IMR-90 (cell line): ENCODE measurements around the gene ARFIP1. TPM values are rescaled to one million over a fixed set of nuclear protein-coding genes. Genes with fewer than 3 reads are reported as not detected.

Source experiments
- ATAC-seq: fragments of 200-7000 bp; cut with Tn5 transposase; 2 replicates; pipeline ENCODE4 v1.9.1; 2020; ENCODE audit warnings: low read depth, mild to moderate bottlenecking, moderate library complexity
- BruUV-seq: library from RNA; stranded (reverse); fragments of 400-500 nt; replicated peaks from 2 replicates; lab custom pipeline; 2021; lab: Mats Ljungman, UMichigan
- CTCF ChIA-PET: fragments of 300-600 bp; formaldehyde crosslinking; extraction: SDS; loops from one replicate; lab custom pipeline; 2021; ENCODE audit warnings: antibody characterized with exemption; lab: Yijun Ruan, JAX
- POLR2A ChIA-PET: fragments of 300-600 bp; sonication (Branson Sonifier 250); formaldehyde crosslinking; loops from one replicate; lab custom pipeline; 2022; ENCODE audit warnings: antibody characterized with exemption; ENCODE audit not compliant: unreplicated experiment; lab: Charles Lee
- DNase-seq: peaks from one replicate; pipeline ENCODE4 v3.0.0; 2013
- H2AFZ ChIP-seq: replicated peaks from 2 replicates; pipeline ENCODE3; 2013; ENCODE audit warnings: low read length, mild to moderate bottlenecking; ENCODE audit not compliant: poor library complexity
- H2AK5ac ChIP-seq: 2 replicates; pipeline ENCODE4 v1.6.1; 2013; ENCODE audit warnings: low read depth, low read length, inconsistent platforms
- H2AK9ac ChIP-seq: replicated peaks from 2 replicates; pipeline ENCODE3; 2013; ENCODE audit warnings: mild to moderate bottlenecking, low read depth, low read length, moderate library complexity; ENCODE audit not compliant: poor library complexity
- H2BK120ac ChIP-seq: 2 replicates; pipeline ENCODE4 v1.6.1; 2013; ENCODE audit warnings: low read depth, low read length, inconsistent platforms
- H2BK15ac ChIP-seq: 3 replicates; pipeline ENCODE4 v1.6.1; 2013; ENCODE audit warnings: low read depth, low read length, inconsistent platforms
- H2BK20ac ChIP-seq: 2 replicates; pipeline ENCODE4 v1.6.1; 2013; ENCODE audit warnings: low read depth, mild to moderate bottlenecking, inconsistent platforms, low read length, moderate library complexity
- H2BK5ac ChIP-seq: 2 replicates; pipeline ENCODE4 v1.6.1; 2013; ENCODE audit warnings: mild to moderate bottlenecking, low read depth, low read length, inconsistent platforms; ENCODE audit not compliant: poor library complexity, severe bottlenecking
- H3K14ac ChIP-seq: replicated peaks from 2 replicates; pipeline ENCODE4 v1.6.1; 2013; ENCODE audit warnings: low read depth, low read length, inconsistent platforms
- H3K18ac ChIP-seq: 2 replicates; pipeline ENCODE4 v1.6.1; 2013; ENCODE audit warnings: low read depth, low read length, control low read depth
- H3K23ac ChIP-seq: 2 replicates; pipeline ENCODE4 v1.6.1; 2013; ENCODE audit warnings: low read depth, low read length, inconsistent platforms
- H3K27ac ChIP-seq: 2 replicates; pipeline ENCODE4 v1.5.1; 2013; ENCODE audit warnings: mild to moderate bottlenecking, control low read depth, low read length; ENCODE audit not compliant: insufficient read depth
- H3K27me3 ChIP-seq: 2 replicates; pipeline ENCODE4 v1.6.1; 2013; ENCODE audit warnings: low read length; ENCODE audit not compliant: control insufficient read depth, insufficient read depth
- H3K36me3 ChIP-seq: 2 replicates; pipeline ENCODE4 v1.6.1; 2013; ENCODE audit warnings: low read length, mixed read lengths; ENCODE audit not compliant: control insufficient read depth, insufficient read depth
- H3K4ac ChIP-seq: 2 replicates; pipeline ENCODE4 v1.6.1; 2013; ENCODE audit warnings: low read depth, low read length, inconsistent platforms
- H3K4me1 ChIP-seq: 2 replicates; pipeline ENCODE4 v1.6.1; 2013; ENCODE audit warnings: low read length, mixed read lengths; ENCODE audit not compliant: control insufficient read depth, insufficient read depth
- H3K4me2 ChIP-seq: 2 replicates; pipeline ENCODE4 v1.6.1; 2013; ENCODE audit warnings: low read depth, mild to moderate bottlenecking, control low read depth, low read length, moderate library complexity
- H3K4me3 ChIP-seq: 2 replicates; pipeline ENCODE4 v1.5.1; 2013; ENCODE audit warnings: low read depth, mild to moderate bottlenecking, control low read depth, low read length, moderate library complexity; ENCODE audit not compliant: insufficient read depth
- H3K56ac ChIP-seq: 2 replicates; pipeline ENCODE4 v1.6.1; 2013; ENCODE audit warnings: low read length, inconsistent platforms; ENCODE audit not compliant: insufficient read depth; ENCODE audit errors: extremely low read depth
- H3K79me1 ChIP-seq, 2 experiments: 2 replicates each; pipeline ENCODE4 v1.6.1; 2013; ENCODE audit warnings: low read length in 2 of 2, inconsistent platforms in 1 of 2, low read depth in 1 of 2
- H3K9ac ChIP-seq: 2 replicates; pipeline ENCODE4 v1.6.1; 2013; ENCODE audit warnings: low read depth, low read length, control low read depth
- H3K9me1 ChIP-seq: 2 replicates; pipeline ENCODE4 v1.6.1; 2013; ENCODE audit warnings: low read length, inconsistent platforms; ENCODE audit not compliant: insufficient read depth
- H3K9me3 ChIP-seq: 2 replicates; pipeline ENCODE4 v1.6.1; 2013; ENCODE audit warnings: low read length; ENCODE audit not compliant: control insufficient read depth, insufficient read depth
- H4K20me1 ChIP-seq: 2 replicates; pipeline ENCODE4 v1.6.1; 2013; ENCODE audit warnings: low read length, inconsistent platforms; ENCODE audit not compliant: insufficient read depth
- H4K5ac ChIP-seq: 2 replicates; pipeline ENCODE4 v1.6.1; 2013; ENCODE audit warnings: mild to moderate bottlenecking, low read depth, low read length, control low read depth
- H4K8ac ChIP-seq, 2 experiments: 2 replicates each; pipeline ENCODE4 v1.6.1; 2013; ENCODE audit warnings: low read depth in 2 of 2, low read length in 2 of 2, control low read depth in 1 of 2, inconsistent platforms in 1 of 2
- H4K91ac ChIP-seq: 2 replicates; pipeline ENCODE4 v1.6.1; 2013; ENCODE audit warnings: low read depth, low read length, inconsistent platforms; ENCODE audit not compliant: insufficient read depth
- CEBPB ChIP-seq: IDR thresholded peaks from 2 replicates; pipeline ENCODE4 v1.6.1; 2012; ENCODE audit warnings: low read depth, low read length, improper control_type of control experiment
- CHD1 ChIP-seq: IDR thresholded peaks from 2 replicates; pipeline ENCODE4 v1.6.1; 2012; ENCODE audit warnings: low read depth, low read length, improper control_type of control experiment
- MXI1 ChIP-seq: IDR thresholded peaks from 2 replicates; pipeline ENCODE4 v1.6.1; 2012; ENCODE audit warnings: low read depth, mild to moderate bottlenecking, low read length, moderate library complexity, borderline replicate concordance
- POLR2A ChIP-seq: IDR thresholded peaks from 2 replicates; pipeline ENCODE4 v1.6.1; 2012; ENCODE audit warnings: mild to moderate bottlenecking, low read depth, low read length
- RAD21 ChIP-seq: IDR thresholded peaks from 2 replicates; pipeline ENCODE4 v1.6.1; 2012; ENCODE audit warnings: low read length, improper control_type of control experiment
- SMC3 ChIP-seq: fragments of 150-350 bp; IDR thresholded peaks from 2 replicates; pipeline ENCODE4 v1.6.1; 2016; ENCODE audit warnings: low read depth, mild to moderate bottlenecking, antibody characterized with exemption, low read length, moderate library complexity
- WGBS, 2 experiments: methylation state at CpG; one replicate each; pipeline versions ENCODE4 v1.1.5 to v1.1.7; 2013; ENCODE audit warnings: missing lambda C conversion rate in 2 of 2; ENCODE audit not compliant: insufficient read length in 1 of 2; ENCODE audit errors: extremely low coverage in 2 of 2; 5-methylcytosine and 5-hydroxymethylcytosine counted together
- dilution Hi-C: fragments of 300-500 bp; cut with HindIII; formaldehyde crosslinking; loops from one replicate; pipeline ENCODE4 v1.14.3; 2018; ENCODE audit warnings: low sequenced_read_pairs; ENCODE audit not compliant: unreplicated experiment
- in situ Hi-C: fragments of 300-500 bp; cut with MboI; formaldehyde crosslinking; loops from 3 replicates; pipeline ENCODE4 v1.14.3; 2019; ENCODE audit warnings: low sequenced_read_pairs, inconsistent platforms, mixed read lengths
- intact Hi-C: fragments of 100-400 bp; cut with micrococcal nuclease; formaldehyde crosslinking; loops from 2 replicates; pipeline ENCODE4 v1.10.0; 2022
- polyA plus RNA-seq, 3 experiments: library from polyadenylated mRNA; depleted of rRNA; stranded (reverse); fragments of >200 nt; gene quantifications; 2 replicates each; pipeline ENCODE4 v1.2.3, GENCODE V29; 2012; ENCODE audit warnings: low replicate concordance in 1 of 3
- total RNA-seq: library from RNA; depleted of rRNA; stranded (reverse); fragments of >200 nt; gene quantifications from 2 replicates; pipeline ENCODE4 v1.2.3, GENCODE V29; 2012

The ARFIP1 gene
- total and polyA plus RNA-seq, 2 of the 4 experiments (the other 2 are of a cell fraction): 12.7 to 30.5 TPM

DNA sequence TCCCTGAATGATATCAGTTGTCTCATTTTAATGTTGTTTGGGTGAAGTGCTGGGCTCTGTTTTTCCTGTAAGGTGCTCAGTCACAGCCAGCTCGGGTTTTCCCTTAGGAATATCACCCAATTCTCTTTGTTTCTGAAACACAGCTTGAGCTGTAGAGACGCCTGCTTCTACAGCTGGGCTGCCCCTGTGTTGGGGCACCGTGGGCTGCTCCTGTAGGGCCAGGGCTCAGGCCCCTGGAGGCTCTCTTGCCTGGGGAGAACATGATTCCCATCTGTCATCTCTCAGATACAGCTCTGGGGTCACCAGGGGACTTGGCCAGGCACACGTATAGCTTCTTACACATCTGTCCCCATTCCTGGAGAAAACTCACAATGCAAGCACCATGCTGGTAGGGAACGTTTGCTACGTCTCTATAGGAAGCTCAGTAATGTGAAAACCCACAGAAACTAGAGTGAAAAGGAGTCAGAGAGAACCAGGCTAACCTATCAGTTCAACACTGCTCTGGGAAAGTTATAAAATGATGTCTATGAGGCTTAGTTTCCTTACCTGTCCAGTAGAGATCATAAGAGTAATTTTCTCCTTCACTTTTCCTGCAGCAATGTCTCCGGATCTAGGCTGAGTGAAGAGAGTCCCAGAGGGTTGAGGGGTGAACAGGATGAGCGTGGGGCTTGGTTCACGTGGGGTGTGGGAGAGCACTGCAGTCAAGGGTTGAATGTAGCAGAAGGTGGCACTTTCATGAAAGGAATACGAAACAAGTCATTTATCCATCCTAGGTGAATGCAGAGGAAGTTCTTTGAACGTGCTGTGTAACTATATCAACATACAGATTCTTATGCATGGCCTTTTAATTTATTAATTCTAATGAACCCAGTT lies 170.9 kb downstream of the ARFIP1 start:
- H3K9me3 ChIP-seq: no peaks in the 10 kb centered on the region
- TF ChIP-seq POLR2A (no peak), CHD1 (no peak), MXI1 (no peak), CEBPB (no peak), RAD21 (no peak), SMC3 (no peak)
- ATAC-seq (no peak), DNase-seq (no peak)
- no TSS peak for BruUV-seq
- no peak overlapping the region for H3K4me2 ChIP-seq
- ChIA-PET POLR2A (no interaction called here), CTCF (interaction anchor here (0.6 kb wide), 1 partner anchor 337 kb away, joined by 3 read pairs; no protein-coding TSS in a partner anchor)
- H3K23ac ChIP-seq: no peak overlapping the region
- no peak overlapping the region for H2BK20ac ChIP-seq
- no peak overlapping the region for H2BK15ac ChIP-seq
- no peaks in the 10 kb centered on the region for H3K79me1 ChIP-seq
- in situ Hi-C loops (no loop called here), dilution Hi-C loops (no loop called here), intact Hi-C loops (no loop called here)
- H3K4me3 ChIP-seq: no peak overlapping the region
- no peak overlapping the region for H3K27ac ChIP-seq
- no peaks in the 10 kb centered on the region for H3K36me3 ChIP-seq
- no peak overlapping the region for H2AK9ac ChIP-seq
- H3K4me1 ChIP-seq: peaks cover 4% of the 10 kb centered on the region; the same call in 1 of the 2 replicates
- peaks cover 7% of the 10 kb centered on the region for H3K27me3 ChIP-seq
- H2BK5ac ChIP-seq: no peak overlapping the region
- H4K8ac ChIP-seq: no peak overlapping the region
- H3K56ac ChIP-seq: no peak overlapping the region
- H2AFZ ChIP-seq: no peak overlapping the region
- no peak overlapping the region for H2BK120ac ChIP-seq
- H3K9me1 ChIP-seq: no peaks in the 10 kb centered on the region
- H4K20me1 ChIP-seq: no peaks in the 10 kb centered on the region
- WGBS, 2 experiments: 100% methylated on average over 1 of the region's 11 CpGs; no CpG with 5 or more reads in 1 of the 2 experiments
- no peak overlapping the region for H3K4ac ChIP-seq
- H3K18ac ChIP-seq: no peak overlapping the region
- H2AK5ac ChIP-seq: no peak overlapping the region
- no peak overlapping the region for H3K14ac ChIP-seq
- H4K91ac ChIP-seq: no peak overlapping the region
- no peak overlapping the region for H4K5ac ChIP-seq
- no peak overlapping the region for H3K9ac ChIP-seq
